GM23338 (cell line): ENCODE data around the gene MFAP3L.

Experiments used
- CREB1 ChIP-seq: fragments of 250-450 bp; sonication (Bioruptor Pico); IDR thresholded peaks from 2 replicates; pipeline ENCODE4 v1.5.0; 2020; ENCODE audit warnings: low read depth, mild to moderate bottlenecking, moderate library complexity
- POLR2AphosphoS5 ChIP-seq: IDR thresholded peaks from 2 replicates; pipeline ENCODE4 v1.6.1; 2016; ENCODE audit warnings: antibody characterized with exemption, low read depth
- TF ChIP-seq, protein P1 (sequence below), 2 experiments: fragments of 200-600 bp in 1 of 2; sonication (generic) in 1 of 2; conservative IDR thresholded peaks; 2 replicates each; pipeline versions ENCODE4 v1.5.1 to v1.6.1; 2016 to 2017; ENCODE audit warnings: antibody characterized with exemption in 2 of 2, low read depth in 2 of 2, mild to moderate bottlenecking in 2 of 2, moderate library complexity in 1 of 2
- TF ChIP-seq, protein P2 (sequence below): IDR thresholded peaks from one replicate; pipeline ENCODE4 v1.6.1; 2018; ENCODE audit warnings: antibody characterized with exemption; ENCODE audit not compliant: unreplicated experiment

DNA sequence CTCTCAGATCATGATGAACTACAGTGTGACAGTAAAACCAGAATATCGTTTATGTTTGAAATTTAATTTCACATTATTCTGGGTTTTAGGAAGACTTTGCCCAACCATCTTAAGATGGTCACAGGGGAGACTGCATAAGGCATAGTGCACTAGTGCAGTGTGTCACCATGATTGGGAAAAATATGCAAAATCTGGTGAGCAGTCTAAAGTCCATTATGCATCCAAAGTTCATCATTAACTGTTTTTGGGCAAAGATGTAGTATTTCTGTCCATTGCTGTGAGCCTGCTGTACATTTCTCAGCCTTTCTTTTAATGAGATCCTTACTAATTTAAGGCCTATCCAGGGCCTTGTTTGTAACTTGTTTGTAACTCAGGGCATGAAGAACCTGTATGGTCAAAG, 11.3 kb upstream of the MFAP3L start:
- TF ChIP-seq, protein P1, sequence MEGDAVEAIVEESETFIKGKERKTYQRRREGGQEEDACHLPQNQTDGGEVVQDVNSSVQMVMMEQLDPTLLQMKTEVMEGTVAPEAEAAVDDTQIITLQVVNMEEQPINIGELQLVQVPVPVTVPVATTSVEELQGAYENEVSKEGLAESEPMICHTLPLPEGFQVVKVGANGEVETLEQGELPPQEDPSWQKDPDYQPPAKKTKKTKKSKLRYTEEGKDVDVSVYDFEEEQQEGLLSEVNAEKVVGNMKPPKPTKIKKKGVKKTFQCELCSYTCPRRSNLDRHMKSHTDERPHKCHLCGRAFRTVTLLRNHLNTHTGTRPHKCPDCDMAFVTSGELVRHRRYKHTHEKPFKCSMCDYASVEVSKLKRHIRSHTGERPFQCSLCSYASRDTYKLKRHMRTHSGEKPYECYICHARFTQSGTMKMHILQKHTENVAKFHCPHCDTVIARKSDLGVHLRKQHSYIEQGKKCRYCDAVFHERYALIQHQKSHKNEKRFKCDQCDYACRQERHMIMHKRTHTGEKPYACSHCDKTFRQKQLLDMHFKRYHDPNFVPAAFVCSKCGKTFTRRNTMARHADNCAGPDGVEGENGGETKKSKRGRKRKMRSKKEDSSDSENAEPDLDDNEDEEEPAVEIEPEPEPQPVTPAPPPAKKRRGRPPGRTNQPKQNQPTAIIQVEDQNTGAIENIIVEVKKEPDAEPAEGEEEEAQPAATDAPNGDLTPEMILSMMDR (conservative IDR thresholded peaks at IDR 0.05; ENCODE audit: low read depth in 2 of 2), result no peak
- TF ChIP-seq CREB1 (no peak), POLR2AphosphoS5 (no peak)
- TF ChIP-seq, protein P2, sequence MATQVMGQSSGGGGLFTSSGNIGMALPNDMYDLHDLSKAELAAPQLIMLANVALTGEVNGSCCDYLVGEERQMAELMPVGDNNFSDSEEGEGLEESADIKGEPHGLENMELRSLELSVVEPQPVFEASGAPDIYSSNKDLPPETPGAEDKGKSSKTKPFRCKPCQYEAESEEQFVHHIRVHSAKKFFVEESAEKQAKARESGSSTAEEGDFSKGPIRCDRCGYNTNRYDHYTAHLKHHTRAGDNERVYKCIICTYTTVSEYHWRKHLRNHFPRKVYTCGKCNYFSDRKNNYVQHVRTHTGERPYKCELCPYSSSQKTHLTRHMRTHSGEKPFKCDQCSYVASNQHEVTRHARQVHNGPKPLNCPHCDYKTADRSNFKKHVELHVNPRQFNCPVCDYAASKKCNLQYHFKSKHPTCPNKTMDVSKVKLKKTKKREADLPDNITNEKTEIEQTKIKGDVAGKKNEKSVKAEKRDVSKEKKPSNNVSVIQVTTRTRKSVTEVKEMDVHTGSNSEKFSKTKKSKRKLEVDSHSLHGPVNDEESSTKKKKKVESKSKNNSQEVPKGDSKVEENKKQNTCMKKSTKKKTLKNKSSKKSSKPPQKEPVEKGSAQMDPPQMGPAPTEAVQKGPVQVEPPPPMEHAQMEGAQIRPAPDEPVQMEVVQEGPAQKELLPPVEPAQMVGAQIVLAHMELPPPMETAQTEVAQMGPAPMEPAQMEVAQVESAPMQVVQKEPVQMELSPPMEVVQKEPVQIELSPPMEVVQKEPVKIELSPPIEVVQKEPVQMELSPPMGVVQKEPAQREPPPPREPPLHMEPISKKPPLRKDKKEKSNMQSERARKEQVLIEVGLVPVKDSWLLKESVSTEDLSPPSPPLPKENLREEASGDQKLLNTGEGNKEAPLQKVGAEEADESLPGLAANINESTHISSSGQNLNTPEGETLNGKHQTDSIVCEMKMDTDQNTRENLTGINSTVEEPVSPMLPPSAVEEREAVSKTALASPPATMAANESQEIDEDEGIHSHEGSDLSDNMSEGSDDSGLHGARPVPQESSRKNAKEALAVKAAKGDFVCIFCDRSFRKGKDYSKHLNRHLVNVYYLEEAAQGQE, result no peak
